GM12801 (cell line): ENCODE measurements around the gene DHX58.

ENCODE experiments used
- TF ChIP-seq, protein P1 (sequence below): IDR thresholded peaks from one replicate; pipeline ENCODE4 v1.5.1; 2011; ENCODE audit warnings: control low read depth; ENCODE audit not compliant: insufficient read length; ENCODE audit errors: extremely low read depth

DHX58 gene

DNA sequence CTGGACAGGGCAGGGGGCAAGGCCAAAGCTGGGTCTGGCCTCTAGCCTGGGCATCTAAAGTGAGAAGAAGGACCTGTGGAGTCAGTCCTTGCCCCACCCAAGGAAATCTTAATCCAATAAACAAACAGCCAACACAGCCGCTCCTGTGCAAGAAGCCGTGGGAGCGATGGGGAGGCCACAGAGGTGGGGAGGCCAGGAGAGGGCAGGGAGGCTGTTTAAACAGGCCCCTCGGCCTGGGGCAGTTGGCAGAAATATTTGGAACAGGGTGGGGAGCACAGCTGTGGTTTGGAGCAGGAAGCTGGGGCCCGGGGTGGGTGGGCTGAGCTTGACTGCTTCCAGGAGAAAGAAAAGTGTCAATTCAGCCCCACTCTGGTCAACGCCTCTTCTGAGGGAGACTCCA, 19.6 kb downstream of the DHX58 start:
- TF ChIP-seq, protein P1, sequence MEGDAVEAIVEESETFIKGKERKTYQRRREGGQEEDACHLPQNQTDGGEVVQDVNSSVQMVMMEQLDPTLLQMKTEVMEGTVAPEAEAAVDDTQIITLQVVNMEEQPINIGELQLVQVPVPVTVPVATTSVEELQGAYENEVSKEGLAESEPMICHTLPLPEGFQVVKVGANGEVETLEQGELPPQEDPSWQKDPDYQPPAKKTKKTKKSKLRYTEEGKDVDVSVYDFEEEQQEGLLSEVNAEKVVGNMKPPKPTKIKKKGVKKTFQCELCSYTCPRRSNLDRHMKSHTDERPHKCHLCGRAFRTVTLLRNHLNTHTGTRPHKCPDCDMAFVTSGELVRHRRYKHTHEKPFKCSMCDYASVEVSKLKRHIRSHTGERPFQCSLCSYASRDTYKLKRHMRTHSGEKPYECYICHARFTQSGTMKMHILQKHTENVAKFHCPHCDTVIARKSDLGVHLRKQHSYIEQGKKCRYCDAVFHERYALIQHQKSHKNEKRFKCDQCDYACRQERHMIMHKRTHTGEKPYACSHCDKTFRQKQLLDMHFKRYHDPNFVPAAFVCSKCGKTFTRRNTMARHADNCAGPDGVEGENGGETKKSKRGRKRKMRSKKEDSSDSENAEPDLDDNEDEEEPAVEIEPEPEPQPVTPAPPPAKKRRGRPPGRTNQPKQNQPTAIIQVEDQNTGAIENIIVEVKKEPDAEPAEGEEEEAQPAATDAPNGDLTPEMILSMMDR, result no peak

DNA sequence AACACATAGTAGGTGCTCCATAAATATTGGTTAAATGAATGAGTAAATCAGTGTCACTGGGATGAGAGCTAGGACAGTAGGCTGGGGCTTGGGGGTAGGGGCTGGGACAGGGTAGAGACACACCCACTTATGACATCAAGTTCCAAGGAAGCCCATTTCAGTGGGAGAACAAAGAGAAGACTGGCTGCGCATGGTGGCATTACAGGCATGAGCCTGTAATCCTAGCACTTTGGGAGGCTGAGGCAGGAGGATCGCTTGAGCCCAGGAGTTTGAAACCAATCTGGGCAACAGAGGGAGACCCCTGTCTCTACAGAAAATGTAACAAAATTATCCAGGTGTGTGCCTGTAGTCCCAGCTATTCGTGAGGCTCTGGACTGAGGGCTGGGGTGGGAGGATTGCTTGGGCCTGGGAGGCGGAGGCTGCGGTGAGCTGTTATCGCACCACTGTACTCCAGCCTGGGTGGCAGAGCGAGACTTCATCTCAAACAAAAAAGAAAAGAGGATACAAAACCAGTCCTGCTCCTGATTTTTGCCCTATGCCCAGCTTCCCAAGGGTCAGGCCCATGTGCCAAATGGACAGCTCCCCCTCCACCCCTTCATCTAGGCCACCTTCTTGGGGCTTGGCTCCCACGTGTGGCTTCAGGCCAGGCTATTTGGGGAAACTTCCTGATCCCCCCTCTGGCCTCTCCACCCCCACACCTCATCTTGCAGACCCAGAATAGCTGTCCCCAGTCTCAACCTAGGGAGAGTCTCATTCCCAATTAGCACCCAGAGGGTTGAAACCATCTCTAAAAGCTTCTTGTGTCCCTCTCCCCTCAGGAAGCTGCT, 21.3 kb downstream of the DHX58 start:
- TF ChIP-seq, protein P1, result no peak

DNA sequence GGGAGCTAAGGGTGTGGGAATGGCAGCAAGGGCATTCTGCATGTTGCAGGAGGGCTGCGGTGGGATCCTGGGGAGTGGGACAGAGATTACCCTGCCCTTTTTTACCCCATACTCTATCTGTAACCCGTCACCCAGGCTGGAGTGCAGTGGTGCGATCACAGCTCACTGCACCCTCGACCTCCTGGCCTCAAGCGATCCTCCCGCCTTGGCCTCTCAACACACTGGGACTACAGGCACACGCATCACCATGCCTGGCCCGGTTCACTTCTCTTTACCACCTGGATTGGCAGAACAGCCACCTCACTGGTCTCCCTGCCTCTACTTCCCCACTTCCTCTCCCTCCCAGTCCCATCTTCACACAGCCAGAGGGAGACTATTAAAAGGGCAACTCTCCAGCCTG, 23.8 kb downstream of the DHX58 start:
- TF ChIP-seq, protein P1, result no peak

DNA sequence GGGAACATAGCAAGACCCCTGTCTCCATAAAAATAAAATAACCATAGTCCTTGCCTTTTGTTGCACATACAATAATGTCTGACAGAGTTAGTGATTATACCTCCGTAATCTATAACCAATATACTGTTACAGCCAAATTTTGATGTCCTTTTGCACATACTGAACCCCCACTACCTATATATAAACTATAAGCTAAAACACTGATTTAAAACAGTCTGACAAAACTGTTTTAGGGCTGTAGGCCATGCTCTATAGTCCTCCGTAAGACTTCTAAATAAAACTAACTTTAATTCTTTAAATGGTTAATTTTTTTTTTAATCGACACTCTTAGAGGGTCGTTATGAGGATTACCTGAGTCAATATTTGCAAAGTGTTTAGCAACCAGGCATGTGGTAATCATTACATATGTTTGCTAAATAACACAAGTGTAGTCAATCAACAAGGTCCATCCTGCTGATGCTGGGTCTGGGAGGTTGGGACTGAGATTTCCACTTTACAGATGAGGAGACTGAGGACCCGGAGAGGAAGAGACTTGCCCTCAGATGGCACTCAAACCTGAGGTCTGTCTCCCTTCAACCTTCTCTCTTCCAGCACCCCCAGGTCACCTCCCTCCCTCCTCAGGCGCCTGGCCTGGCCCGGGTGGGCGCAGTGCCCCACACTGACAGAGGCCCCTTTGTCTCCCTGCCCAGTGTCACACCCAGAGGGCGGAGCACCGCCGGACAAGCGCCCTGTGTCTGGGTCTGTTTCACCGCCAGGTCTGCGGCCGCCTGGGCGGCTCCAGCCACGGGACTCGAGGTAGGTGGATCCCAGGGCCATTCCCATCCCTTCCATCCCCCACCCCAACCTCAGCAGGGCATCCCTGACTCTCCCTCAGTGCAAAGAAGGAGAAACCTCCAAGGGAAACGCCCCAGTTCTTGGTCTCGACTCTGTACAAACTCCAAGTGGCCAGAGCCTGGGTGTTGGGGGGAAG, 24.5 kb downstream of the DHX58 start:
- TF ChIP-seq, protein P1, result no peak

DNA sequence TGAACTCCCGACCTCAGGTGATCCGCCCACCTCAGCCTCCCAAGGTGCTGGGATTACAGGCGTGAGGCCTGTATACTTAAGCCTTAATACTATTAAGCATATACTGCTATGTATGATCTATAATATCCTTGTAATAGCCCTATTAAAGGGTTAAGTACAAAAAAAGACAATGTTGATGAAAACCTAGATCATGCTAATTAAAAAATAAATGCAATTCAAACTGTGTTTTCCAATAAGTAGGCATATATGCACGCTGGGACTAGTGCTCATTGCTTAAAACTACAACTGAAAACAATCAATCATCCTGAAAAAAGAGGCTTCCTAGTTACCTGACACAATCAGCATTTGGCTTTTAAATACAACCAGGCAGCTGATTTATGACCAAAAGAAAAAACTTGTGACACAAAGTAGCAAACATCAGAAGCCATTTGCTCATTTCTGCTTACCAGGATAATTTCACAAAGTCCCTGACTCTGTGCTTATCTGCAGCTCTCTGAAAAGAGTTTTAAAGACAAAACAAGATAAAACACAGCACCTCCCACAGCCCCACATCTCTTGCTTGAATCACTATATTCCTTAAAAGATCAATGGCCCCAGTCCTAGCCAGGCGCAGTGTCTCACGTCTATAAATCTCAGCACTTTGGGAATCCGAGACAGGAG, 25.3 kb downstream of the DHX58 start:
- TF ChIP-seq, protein P1, result no peak

DNA sequence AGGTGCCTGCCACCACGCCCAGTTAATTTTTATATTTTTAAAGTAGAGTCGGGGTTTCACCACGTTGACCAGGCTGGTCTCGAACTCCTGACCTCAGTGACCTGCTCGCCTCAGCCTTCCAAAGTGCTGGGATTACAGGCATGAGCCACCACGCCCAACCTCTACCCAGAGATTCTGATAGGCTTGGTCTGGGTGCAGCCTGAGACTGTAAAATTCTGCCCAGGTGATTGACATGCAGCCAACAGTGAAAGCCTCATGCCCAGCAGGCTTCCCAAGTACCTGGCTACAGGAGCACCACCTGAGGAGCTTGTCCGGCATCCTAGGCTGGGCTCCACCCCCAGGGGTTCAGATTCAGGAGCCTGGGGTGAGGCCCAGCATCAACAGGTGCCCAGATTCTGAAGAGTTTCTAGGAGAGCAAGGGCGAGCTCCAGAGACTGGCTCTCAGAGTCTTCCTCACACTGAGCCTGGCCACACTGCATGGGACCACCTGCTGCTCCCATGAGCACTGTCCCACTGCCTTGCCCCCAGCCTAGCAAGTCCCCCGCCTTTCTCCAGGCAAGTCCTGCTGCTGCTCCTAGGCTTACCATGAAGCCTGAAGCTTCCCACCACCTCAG, 30.9 kb downstream of the DHX58 start:
- TF ChIP-seq, protein P1, result no peak
